Lower leg skin (tissue), 4 donors: ENCODE results near the gene ATL1. TPM values are rescaled to one million over a fixed set of nuclear protein-coding genes. Genes with fewer than 3 reads are reported as not detected.

Experiments used
- DNase-seq, 2 donors: peaks; one replicate each; pipeline ENCODE4 v3.0.0-alpha.2; 2019; ENCODE audit warnings: low spot score in 2 of 2
- H3K4me3 ChIP-seq: fragments of 200-600 bp; sonication (generic); 2 replicates; pipeline ENCODE4 v1.5.1; 2017; ENCODE audit warnings: mild to moderate bottlenecking, low read depth; ENCODE audit not compliant: poor library complexity, severe bottlenecking
- POLR2A ChIP-seq, 2 donors: fragments of 450-650 bp; IDR thresholded peaks; one replicate each; pipeline ENCODE4 v1.6.1; 2016 to 2017; ENCODE audit warnings: antibody characterized with exemption in 2 of 2, mild to moderate bottlenecking in 1 of 2, moderate library complexity in 1 of 2
- WGBS, 2 donors: methylation state at CpG; one replicate each; pipeline ENCODE4 v1.1.5; 2018; 5-methylcytosine and 5-hydroxymethylcytosine counted together
- intact Hi-C: fragments of 100-400 bp; cut with DNase I; formaldehyde crosslinking; loops from one replicate; pipeline ENCODE4 v1.15.0; 2023; ENCODE audit warnings: low total_unique reads
- total RNA-seq, 4 donors: library from RNA; depleted of rRNA; stranded (reverse); fragments of >200 nt; gene quantifications; one replicate each; pipeline ENCODE4 v1.1.0, GENCODE V29; 2016
- TF ChIP-seq, protein P1 (sequence below), 3 donors: fragments of 450-650 bp; IDR thresholded peaks; one replicate each; pipeline ENCODE4 v1.5.1; 2016; ENCODE audit warnings: antibody characterized with exemption in 3 of 3, mild to moderate bottlenecking in 3 of 3, moderate library complexity in 2 of 3

The ATL1 gene
- 10 to 100 TPM in 2 of 4 donors, 1 to 10 TPM in 2; 9.8 to 27.0 (median 15.8) TPM for total RNA-seq

- intact Hi-C loops = no loop called here
Measured at GRCh38 chr14:50559990-50560930, at the start of gene ATL1. ATL1 (plus strand) TSS chr14:50560145; CDS start chr14:50560266, 121 bp downstream.

GRCh38 chr14:50510157-50510556, 49.8 kb upstream of the ATL1 start:
- WGBS, 2 donors = 88 to 89% methylated on average over 7 of the region's 7 CpGs
- TF ChIP-seq, protein P1, sequence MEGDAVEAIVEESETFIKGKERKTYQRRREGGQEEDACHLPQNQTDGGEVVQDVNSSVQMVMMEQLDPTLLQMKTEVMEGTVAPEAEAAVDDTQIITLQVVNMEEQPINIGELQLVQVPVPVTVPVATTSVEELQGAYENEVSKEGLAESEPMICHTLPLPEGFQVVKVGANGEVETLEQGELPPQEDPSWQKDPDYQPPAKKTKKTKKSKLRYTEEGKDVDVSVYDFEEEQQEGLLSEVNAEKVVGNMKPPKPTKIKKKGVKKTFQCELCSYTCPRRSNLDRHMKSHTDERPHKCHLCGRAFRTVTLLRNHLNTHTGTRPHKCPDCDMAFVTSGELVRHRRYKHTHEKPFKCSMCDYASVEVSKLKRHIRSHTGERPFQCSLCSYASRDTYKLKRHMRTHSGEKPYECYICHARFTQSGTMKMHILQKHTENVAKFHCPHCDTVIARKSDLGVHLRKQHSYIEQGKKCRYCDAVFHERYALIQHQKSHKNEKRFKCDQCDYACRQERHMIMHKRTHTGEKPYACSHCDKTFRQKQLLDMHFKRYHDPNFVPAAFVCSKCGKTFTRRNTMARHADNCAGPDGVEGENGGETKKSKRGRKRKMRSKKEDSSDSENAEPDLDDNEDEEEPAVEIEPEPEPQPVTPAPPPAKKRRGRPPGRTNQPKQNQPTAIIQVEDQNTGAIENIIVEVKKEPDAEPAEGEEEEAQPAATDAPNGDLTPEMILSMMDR (IDR thresholded peaks at IDR 0.05) = no peak
- no peak for TF ChIP-seq POLR2A (IDR thresholded peaks at IDR 0.05)
- no peak overlapping the region for H3K4me3 ChIP-seq
- intact Hi-C loops = no loop called here
- no peak for DNase-seq

More at GRCh38 chr14:50559990-50560930, at the start of gene ATL1:
- H3K4me3 ChIP-seq = peak within 1 kb of the TSS; percentile 70
- TF ChIP-seq, protein P1 (IDR thresholded peaks at IDR 0.05) = no peak
- no peak for TF ChIP-seq POLR2A (IDR thresholded peaks at IDR 0.05)
- peak; percentile 58 to 94 for DNase-seq
- 0 to 2% methylated on average over 36 to 39 of the region's 66 CpGs for WGBS, 2 donors

DNA sequence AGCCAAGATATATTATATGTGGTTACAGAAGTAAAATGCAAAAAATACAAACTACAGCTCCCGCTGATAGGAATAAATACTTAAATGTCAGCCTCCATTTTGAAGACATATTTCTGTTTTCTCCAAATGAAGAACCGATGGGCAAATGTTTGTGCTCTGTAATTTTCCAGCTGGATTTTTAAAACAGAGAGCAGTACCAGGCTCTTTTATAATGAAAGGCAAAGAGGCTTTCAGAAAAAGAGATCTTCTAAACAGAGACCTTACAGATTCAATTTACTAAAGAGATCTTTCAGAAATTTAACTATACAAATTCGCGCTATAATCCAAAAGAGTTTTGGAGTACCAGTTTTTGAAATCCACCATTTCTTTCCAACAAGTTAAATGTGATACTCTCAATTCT, 47.5 kb upstream of the ATL1 start:
- 91 to 95% methylated on average over 4 of the region's 4 CpGs for WGBS, 2 donors
- intact Hi-C loops = no loop called here
- TF ChIP-seq POLR2A (IDR thresholded peaks at IDR 0.05) = no peak
- TF ChIP-seq, protein P1 (IDR thresholded peaks at IDR 0.05) = no peak
- DNase-seq = no peak
- no peak overlapping the region for H3K4me3 ChIP-seq

DNA sequence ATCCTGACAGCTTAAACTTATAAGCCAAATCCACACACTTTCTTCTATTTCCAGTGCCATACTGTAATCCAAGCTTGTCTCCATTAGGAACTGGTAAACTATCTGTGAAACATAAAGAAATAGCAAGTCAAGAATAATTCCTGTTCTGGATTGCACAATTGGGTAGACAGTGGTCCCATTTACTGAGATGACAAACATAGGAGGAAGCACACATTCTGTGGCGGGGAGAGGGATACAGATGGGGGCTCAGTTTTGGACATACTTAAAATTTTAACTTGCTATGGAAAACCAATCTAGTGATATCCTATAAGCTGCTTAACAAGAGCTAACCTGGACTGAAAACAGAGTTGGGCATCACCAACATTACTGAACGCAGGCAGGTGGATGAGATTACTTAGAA, 43.9 kb upstream of the ATL1 start:
- 91% methylated on average over 2 of the region's 2 CpGs for WGBS, 2 donors
- no peak overlapping the region for H3K4me3 ChIP-seq
- intact Hi-C loops = no loop called here
- DNase-seq = no peak
- no peak for TF ChIP-seq POLR2A (IDR thresholded peaks at IDR 0.05)
- TF ChIP-seq, protein P1 (IDR thresholded peaks at IDR 0.05) = no peak

- DNase-seq = peak in 1 of 2 donors; percentile 58
- no peak for TF ChIP-seq POLR2A (IDR thresholded peaks at IDR 0.05)
- TF ChIP-seq, protein P1 (IDR thresholded peaks at IDR 0.05) = no peak
- no peak overlapping the region for H3K4me3 ChIP-seq
- intact Hi-C loops = loop anchor here (10.0 kb wide), 1 partner anchor 176 kb away; no protein-coding TSS in a partner anchor
- 39 to 40% methylated on average over 5 of the region's 5 CpGs for WGBS, 2 donors
Measured at GRCh38 chr14:50520947-50521815, 38.8 kb upstream of the ATL1 start.
